K562 (cell line): ENCODE measurements around the gene USHBP1. TPM values are rescaled to one million over a fixed set of nuclear protein-coding genes. Genes with fewer than 3 reads are reported as not detected.
A peak's percentile ranks its signal among the peaks of the same experiment; 100 is the strongest.

Experiments
- BCOR ChIP-seq: fragments of 450-650 bp; IDR thresholded peaks from 2 replicates; pipeline ENCODE4 v1.6.1; 2016
- BRD9 ChIP-seq: fragments of 450-650 bp; IDR thresholded peaks from 2 replicates; pipeline ENCODE4 v1.6.1; 2018; ENCODE audit warnings: low read depth; ENCODE audit not compliant: partially characterized antibody
- CEBPG ChIP-seq, 3 experiments: fragments of 200-800 bp in 1 of 3; sonication (Bioruptor generic) in 1 of 3; sonication (generic) in 1 of 3; formaldehyde crosslinking in 1 of 3; IDR thresholded peaks in 2 of 3; conservative IDR thresholded peaks in 1 of 3; 2 replicates each; pipeline versions ENCODE4 v1.6.1 to v1.8.0; 2016 to 2022; ENCODE audit warnings: missing compliant biosample characterization in 2 of 3, missing genetic modification characterization in 2 of 3, mild to moderate bottlenecking in 1 of 3, missing genetic modification reagents in 1 of 3
- CHCHD3 ChIP-seq: fragments of 250-450 bp; sonication (Bioruptor Pico); IDR thresholded peaks from 2 replicates; pipeline ENCODE4 v2.1.2; 2022; ENCODE audit warnings: mild to moderate bottlenecking
- FOXP1 ChIP-seq: sonication (generic); formaldehyde crosslinking; IDR thresholded peaks from 2 replicates; pipeline ENCODE4 v1.8.0; 2022; ENCODE audit warnings: mild to moderate bottlenecking, missing genetic modification reagents
- HMBOX1 ChIP-seq: sonication (generic); IDR thresholded peaks from 2 replicates; pipeline ENCODE4 v1.6.1; 2016
- JUNB ChIP-seq: fragments of 450-650 bp; formaldehyde crosslinking; conservative IDR thresholded peaks from 2 replicates; pipeline ENCODE4 v1.4.0; 2020; ENCODE audit warnings: mild to moderate bottlenecking
- KAT2B ChIP-seq: IDR thresholded peaks from one replicate; pipeline ENCODE4 v1.6.1; 2012; ENCODE audit warnings: low read depth, mild to moderate bottlenecking, control low read depth, inconsistent platforms, low read length, moderate library complexity
- KLF1 ChIP-seq: fragments of 450-650 bp; IDR thresholded peaks from 2 replicates; pipeline ENCODE4 v1.6.1; 2016; ENCODE audit warnings: missing genetic modification characterization, missing compliant biosample characterization
- MTA3 ChIP-seq: fragments of 450-650 bp; formaldehyde crosslinking; IDR thresholded peaks from 2 replicates; pipeline ENCODE4 v1.6.1; 2017; ENCODE audit warnings: mild to moderate bottlenecking, borderline replicate concordance
- PCBP1 ChIP-seq: fragments of 200-400 bp; formaldehyde crosslinking; IDR thresholded peaks from 2 replicates; pipeline ENCODE4 v1.6.1; 2018; ENCODE audit warnings: mild to moderate bottlenecking, low read depth, low read length; ENCODE audit not compliant: poor library complexity, severe bottlenecking
- POLR3A ChIP-seq: IDR thresholded peaks from 2 replicates; pipeline ENCODE4 v1.6.1; 2011; ENCODE audit warnings: borderline replicate concordance, mild to moderate bottlenecking, moderate library complexity; ENCODE audit not compliant: insufficient read length, insufficient read depth; ENCODE audit errors: extremely low read depth
- RERE ChIP-seq: sonication (generic); formaldehyde crosslinking; IDR thresholded peaks from 2 replicates; pipeline ENCODE4 v1.8.0; 2023; ENCODE audit warnings: missing genetic modification reagents, mild to moderate bottlenecking, borderline replicate concordance
- SLC30A9 ChIP-seq: fragments of 250-450 bp; sonication (Bioruptor Pico); IDR thresholded peaks from 2 replicates; pipeline ENCODE4 v1.8.0; 2022; ENCODE audit warnings: mild to moderate bottlenecking, moderate library complexity
- U2AF1 ChIP-seq: fragments of 200-400 bp; formaldehyde crosslinking; optimal IDR thresholded peaks from 2 replicates; pipeline ENCODE3; 2017; ENCODE audit warnings: mild to moderate bottlenecking, low read depth, low read length, moderate library complexity
- YBX1 ChIP-seq: fragments of 450-650 bp; IDR thresholded peaks from 2 replicates; pipeline ENCODE4 v1.7.1; 2016; ENCODE audit warnings: mild to moderate bottlenecking
- ZMIZ1 ChIP-seq, 2 experiments: fragments of 150-350 bp in 1 of 2; IDR thresholded peaks; 2 replicates each; pipeline ENCODE4 v1.6.1; 2012 to 2016; ENCODE audit warnings: low read depth in 2 of 2, low read length in 2 of 2, mild to moderate bottlenecking in 1 of 2, moderate library complexity in 1 of 2
- ZNF75A ChIP-seq: fragments of 450-650 bp; formaldehyde crosslinking; IDR thresholded peaks from 2 replicates; pipeline ENCODE4 v1.4.0; 2020; ENCODE audit warnings: mild to moderate bottlenecking
- polyA plus RNA-seq, 8 experiments: library from polyadenylated mRNA; depleted of rRNA in 4 of 8; stranded (reverse) in 5 of 8; unstranded in 3 of 8; fragments of >200 nt; fragmentation: Nextera tagmentation in 2 of 8; fragmentation: Illumina TruSeq in 1 of 8; extraction: Ambion mirVana in 2 of 8; extraction: Trizol in 1 of 8; gene quantifications; 2 replicates each; pipeline versions ENCODE4 v1.2.1 to v1.2.3, GENCODE V29; 2011 to 2014; ENCODE audit warnings: inconsistent platforms in 1 of 8, missing spikeins in 1 of 8
- total RNA-seq, 7 experiments: library from RNA; depleted of rRNA in 6 of 7; stranded (reverse); fragments of >200 nt in 6 of 7; fragmentation: Illumina TruSeq in 2 of 7; extraction: Trizol in 2 of 7; gene quantifications; 2 replicates each; pipeline versions ENCODE4 v1.2.1 to v1.2.3, GENCODE V29; 2011 to 2021; ENCODE audit warnings: low replicate concordance in 1 of 7

USHBP1 gene
- total and polyA plus RNA-seq, 9 of the 15 experiments (the other 6 are each of a cell fraction or from before 2014, with no cell fraction given) = 0.03 to 0.10 (median 0.05) TPM; not detected in 5

- TF ChIP-seq RERE (CRISPR knock-in tag) (no peak), CHCHD3 (CRISPR knock-in tag) (no peak), PCBP1 (peak; percentile 87), KLF1 (no peak), FOXP1 (CRISPR knock-in tag) (no peak), SLC30A9 (CRISPR knock-in tag) (no peak), BRD9 (no peak), JUNB (no peak), POLR3A (no peak), MTA3 (peak; percentile 86), YBX1 (no peak), BCOR (no peak), U2AF1 (peak; percentile 51), CEBPG (CRISPR knock-in tag; IDR thresholded peaks at IDR 0.05) (0 out of 2 replicates have a peak, but pooled peaks have one; percentile 28), CEBPG (tag; conservative IDR thresholded peaks at IDR 0.05 in 1 of 2, IDR thresholded peaks at IDR 0.05 in 1 of 2) (no peak), ZNF75A (CRISPR knock-in tag) (no peak), KAT2B (no peak), ZMIZ1 (IDR thresholded peaks at IDR 0.05; ENCODE audit: low read depth in 2 of 2, low read length in 2 of 2) (peak in 1 of 2 experiments; percentile 37; a peak in 1 of 4 replicates), HMBOX1 (no peak)
Measured at GRCh38 chr19:17303167-17303939, 38.8 kb upstream of the USHBP1 start, which contains the start of gene ABHD8 (continued).
